HepG2 (cell line): ENCODE measurements around the gene KRABD2.

Source experiments
- BRCA1 ChIP-seq: sonication (generic); formaldehyde crosslinking; IDR thresholded peaks from 2 replicates; pipeline ENCODE4 v1.4.0; 2020; ENCODE audit warnings: missing genetic modification reagents
- GATAD2A ChIP-seq: IDR thresholded peaks from 2 replicates; pipeline ENCODE4 v1.6.1; 2016
- POLR2AphosphoS5 ChIP-seq: IDR thresholded peaks from 2 replicates; pipeline ENCODE4 v1.6.1; 2012; ENCODE audit warnings: low read depth, low read length
- TCF7L2 ChIP-seq: IDR thresholded peaks from 2 replicates; pipeline ENCODE4 v1.6.1; 2011; ENCODE audit warnings: mild to moderate bottlenecking, low read depth, low read length, moderate library complexity
- TF ChIP-seq, protein P1 (sequence below): sonication (generic); formaldehyde crosslinking; IDR thresholded peaks from 2 replicates; pipeline ENCODE4 v1.5.0; 2020; ENCODE audit warnings: mild to moderate bottlenecking, missing genetic modification reagents, moderate library complexity

DNA sequence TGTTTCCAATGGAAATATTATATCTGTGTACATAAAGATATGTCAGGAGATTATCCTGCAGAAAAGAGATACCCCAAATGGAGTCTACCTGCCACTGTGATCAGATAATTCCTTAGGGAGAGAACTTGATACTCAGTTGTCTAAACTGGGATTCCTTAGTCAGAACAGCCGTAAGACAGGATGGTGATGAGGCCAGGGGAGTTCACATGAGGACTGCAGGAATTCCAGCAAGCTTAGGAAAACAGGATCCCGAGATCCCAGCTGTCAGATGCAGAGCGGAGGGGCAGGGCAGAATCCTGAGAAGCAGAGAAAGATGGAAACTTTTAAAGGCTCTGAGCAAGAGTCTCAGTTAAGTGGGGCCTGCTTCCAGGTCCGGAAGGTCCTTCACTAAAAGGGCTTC, 4.7 kb downstream of the KRABD2 start:
- TF ChIP-seq, protein P1, sequence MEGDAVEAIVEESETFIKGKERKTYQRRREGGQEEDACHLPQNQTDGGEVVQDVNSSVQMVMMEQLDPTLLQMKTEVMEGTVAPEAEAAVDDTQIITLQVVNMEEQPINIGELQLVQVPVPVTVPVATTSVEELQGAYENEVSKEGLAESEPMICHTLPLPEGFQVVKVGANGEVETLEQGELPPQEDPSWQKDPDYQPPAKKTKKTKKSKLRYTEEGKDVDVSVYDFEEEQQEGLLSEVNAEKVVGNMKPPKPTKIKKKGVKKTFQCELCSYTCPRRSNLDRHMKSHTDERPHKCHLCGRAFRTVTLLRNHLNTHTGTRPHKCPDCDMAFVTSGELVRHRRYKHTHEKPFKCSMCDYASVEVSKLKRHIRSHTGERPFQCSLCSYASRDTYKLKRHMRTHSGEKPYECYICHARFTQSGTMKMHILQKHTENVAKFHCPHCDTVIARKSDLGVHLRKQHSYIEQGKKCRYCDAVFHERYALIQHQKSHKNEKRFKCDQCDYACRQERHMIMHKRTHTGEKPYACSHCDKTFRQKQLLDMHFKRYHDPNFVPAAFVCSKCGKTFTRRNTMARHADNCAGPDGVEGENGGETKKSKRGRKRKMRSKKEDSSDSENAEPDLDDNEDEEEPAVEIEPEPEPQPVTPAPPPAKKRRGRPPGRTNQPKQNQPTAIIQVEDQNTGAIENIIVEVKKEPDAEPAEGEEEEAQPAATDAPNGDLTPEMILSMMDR = no peak
- TF ChIP-seq GATAD2A (CRISPR knock-in tag) (no peak), BRCA1 (CRISPR knock-in tag) (no peak), POLR2AphosphoS5 (no peak), TCF7L2 (no peak)
